Measurements from ENCODE around the gene RNF2.

DNA sequence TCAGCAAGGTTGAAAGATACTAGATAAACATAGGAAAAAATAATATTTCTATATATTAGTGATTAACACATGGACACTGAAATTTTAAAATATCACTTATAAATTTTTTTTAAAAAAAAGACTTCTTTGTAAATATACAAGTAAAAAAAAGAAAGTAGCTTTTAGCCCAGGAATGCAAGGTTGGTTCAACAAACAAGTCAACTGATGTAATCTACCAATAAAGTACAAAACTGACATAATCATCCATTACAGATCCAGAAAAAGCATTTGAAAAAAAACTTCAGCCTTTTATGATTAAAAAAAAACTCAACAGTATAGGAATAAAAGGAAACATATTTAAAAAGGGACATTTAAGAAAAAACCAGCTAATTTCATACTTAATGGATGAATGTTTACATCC lies 63.0 kb downstream of the RNF2 start:
- no peak for TF ChIP-seq GATA2 (IDR thresholded peaks at IDR 0.05; ENCODE audit: low read depth, low read length)
- TF ChIP-seq GATA3 (IDR thresholded peaks at IDR 0.05; ENCODE audit: low read depth, low read length), result no peak

All from SH-SY5Y (cell line).